ENCODE measurements around the gene SLC24A4.

The SLC24A4 gene

DNA sequence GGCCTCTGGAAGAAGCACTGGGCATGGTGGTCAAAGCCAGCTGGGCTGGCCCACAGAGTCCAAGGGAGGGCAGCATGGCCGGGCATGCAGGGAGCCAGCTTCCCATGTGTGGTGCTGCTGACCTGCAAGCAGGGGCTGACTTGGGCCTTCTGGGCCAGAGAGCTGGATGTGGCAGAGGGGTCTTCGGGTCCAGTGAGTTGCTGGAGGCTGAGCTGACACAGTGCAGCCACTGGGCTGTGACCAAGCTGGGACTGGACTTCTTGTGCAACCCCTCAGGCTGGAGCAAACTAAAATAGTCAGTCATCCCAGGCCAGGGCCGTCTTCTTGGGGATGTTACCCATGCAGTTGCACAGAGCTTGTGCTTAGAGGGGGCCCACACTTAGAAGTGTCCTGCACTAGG lies 183.3 kb downstream of the SLC24A4 start:
- TF ChIP-seq, protein P1, sequence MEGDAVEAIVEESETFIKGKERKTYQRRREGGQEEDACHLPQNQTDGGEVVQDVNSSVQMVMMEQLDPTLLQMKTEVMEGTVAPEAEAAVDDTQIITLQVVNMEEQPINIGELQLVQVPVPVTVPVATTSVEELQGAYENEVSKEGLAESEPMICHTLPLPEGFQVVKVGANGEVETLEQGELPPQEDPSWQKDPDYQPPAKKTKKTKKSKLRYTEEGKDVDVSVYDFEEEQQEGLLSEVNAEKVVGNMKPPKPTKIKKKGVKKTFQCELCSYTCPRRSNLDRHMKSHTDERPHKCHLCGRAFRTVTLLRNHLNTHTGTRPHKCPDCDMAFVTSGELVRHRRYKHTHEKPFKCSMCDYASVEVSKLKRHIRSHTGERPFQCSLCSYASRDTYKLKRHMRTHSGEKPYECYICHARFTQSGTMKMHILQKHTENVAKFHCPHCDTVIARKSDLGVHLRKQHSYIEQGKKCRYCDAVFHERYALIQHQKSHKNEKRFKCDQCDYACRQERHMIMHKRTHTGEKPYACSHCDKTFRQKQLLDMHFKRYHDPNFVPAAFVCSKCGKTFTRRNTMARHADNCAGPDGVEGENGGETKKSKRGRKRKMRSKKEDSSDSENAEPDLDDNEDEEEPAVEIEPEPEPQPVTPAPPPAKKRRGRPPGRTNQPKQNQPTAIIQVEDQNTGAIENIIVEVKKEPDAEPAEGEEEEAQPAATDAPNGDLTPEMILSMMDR (conservative IDR thresholded peaks at IDR 0.05; ENCODE audit: control insufficient read depth, insufficient read depth, low read depth, low read length): no peak

DNA sequence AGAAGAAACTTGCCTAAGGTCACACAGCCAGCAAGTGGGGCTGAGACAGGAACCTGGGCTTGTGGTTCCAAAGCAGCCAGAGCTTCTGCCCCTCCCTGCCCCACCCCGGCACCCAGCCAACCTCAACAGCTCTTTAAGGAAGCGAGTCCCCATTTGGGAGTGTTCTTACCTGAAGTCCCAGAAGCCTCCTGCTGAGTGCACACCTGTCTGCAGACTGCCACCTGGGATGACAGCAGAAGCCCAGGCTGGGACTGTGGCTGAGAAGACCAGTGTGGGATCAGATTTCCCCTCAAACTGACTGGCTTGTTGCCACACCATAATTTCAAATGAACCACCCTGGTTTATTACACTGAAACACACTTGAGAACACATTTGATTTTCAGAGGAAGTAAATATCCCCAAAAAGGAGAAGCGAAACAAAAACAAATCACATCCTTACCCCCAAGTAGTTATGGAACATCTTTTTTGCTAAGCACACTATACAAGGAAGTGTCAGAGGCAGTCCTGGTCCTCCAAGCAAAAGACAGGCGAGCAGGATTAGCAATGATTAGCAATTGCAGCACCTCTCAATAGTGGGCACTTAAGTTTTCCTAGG lies 184.3 kb downstream of the SLC24A4 start:
- H3K4me3 ChIP-seq (ENCODE audit: control insufficient read depth, low read depth, low read length): no peak overlapping the region
- TF ChIP-seq, protein P1 (conservative IDR thresholded peaks at IDR 0.05; ENCODE audit: control insufficient read depth, insufficient read depth, low read depth, low read length): no peak
- no peak for DNase-seq (ENCODE audit: low read depth)

More for the DNA sequence above, 183.3 kb downstream of the SLC24A4 start:
- H3K4me3 ChIP-seq (ENCODE audit: control insufficient read depth, low read depth, low read length): no peak overlapping the region
- DNase-seq (ENCODE audit: low read depth): no peak

DNA sequence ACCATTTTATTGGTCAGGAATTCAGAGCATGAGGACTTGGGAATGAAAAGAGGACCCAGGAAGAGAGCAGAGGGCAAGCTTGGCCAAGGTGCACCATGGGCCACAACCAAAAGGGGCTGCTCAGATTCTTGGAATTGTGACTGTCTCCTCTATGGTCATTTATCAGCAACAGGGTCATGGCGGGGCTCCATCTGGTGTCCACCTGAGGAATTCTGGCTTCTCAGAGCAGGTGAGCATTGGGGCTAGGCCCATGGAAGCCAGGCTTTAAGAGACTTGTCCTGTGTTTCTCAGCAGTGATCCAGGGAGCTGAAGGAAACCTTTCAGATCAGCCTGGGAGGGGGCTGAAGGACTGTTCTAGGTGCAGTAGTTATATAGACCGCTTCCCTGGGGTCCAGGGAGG lies 188.0 kb downstream of the SLC24A4 start:
- DNase-seq (ENCODE audit: low read depth): no peak
- no peak overlapping the region for H3K4me3 ChIP-seq (ENCODE audit: control insufficient read depth, low read depth, low read length)

DNA sequence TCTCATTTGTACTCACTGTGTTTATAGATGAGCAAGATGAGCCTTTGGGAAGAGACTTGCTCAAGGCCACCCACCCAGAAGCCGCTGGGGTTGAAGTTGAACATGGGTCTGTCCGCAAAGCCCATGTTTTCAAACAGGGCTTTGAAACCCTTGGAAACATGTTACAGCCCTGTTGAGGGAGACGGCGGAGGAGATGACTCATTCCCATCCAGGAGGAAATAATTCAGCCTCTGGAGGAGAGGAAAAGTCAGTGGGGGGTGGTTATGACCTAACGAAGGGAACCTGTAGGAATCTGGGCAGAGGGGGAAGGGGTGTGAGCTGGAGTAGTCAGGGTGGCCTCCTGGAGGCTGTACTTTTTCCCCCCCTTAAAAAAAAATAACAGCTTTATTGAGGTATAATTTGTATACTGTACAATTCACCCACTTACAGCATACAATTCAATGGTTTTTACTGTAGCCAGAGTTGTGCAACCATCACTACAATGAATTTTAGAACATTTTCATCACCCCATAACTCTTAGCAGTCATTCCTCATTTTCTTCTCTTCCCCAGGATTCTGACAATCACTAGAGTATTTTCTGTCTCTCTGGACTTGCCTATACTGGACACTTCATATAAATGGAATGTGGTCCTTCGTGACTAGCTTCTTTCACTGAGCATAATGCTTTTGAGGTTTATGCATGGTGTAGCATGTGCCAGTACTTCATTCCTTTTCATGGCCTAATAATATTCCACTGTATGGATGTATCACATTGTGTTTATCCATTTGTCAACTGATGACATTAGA lies 188.7 kb downstream of the SLC24A4 start:
- DNase-seq (ENCODE audit: low read depth): peak; percentile 96
- H3K4me3 ChIP-seq (ENCODE audit: control insufficient read depth, low read depth, low read length): no peak overlapping the region
- TF ChIP-seq, protein P1 (conservative IDR thresholded peaks at IDR 0.05; ENCODE audit: control insufficient read depth, insufficient read depth, low read depth, low read length): no peak

More for the DNA sequence above, 188.0 kb downstream of the SLC24A4 start:
- TF ChIP-seq, protein P1 (conservative IDR thresholded peaks at IDR 0.05; ENCODE audit: control insufficient read depth, insufficient read depth, low read depth, low read length): no peak

DNA sequence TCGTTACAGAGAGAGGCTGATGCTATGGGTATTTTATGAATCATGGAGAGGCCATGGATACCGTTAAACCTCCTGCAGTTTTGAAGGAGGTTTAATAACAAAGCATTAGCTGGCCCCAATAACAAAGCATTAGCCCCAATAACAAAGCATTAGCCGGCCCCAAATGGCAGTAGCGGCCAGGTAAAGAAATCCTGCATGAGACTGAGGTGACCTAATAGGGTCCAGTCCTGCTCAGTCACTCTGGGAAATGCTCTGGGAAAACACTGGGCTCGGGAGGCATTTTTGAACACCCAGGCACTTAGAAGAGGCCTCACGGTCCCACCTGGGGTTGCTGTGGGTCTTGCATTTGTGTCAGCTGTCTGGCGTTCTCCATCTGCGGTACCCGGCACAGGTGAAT lies 189.8 kb downstream of the SLC24A4 start:
- TF ChIP-seq, protein P1 (conservative IDR thresholded peaks at IDR 0.05; ENCODE audit: control insufficient read depth, insufficient read depth, low read depth, low read length): no peak
- DNase-seq (ENCODE audit: low read depth): no peak
- H3K4me3 ChIP-seq (ENCODE audit: control insufficient read depth, low read depth, low read length): peak overlapping the region; percentile 71

DNA sequence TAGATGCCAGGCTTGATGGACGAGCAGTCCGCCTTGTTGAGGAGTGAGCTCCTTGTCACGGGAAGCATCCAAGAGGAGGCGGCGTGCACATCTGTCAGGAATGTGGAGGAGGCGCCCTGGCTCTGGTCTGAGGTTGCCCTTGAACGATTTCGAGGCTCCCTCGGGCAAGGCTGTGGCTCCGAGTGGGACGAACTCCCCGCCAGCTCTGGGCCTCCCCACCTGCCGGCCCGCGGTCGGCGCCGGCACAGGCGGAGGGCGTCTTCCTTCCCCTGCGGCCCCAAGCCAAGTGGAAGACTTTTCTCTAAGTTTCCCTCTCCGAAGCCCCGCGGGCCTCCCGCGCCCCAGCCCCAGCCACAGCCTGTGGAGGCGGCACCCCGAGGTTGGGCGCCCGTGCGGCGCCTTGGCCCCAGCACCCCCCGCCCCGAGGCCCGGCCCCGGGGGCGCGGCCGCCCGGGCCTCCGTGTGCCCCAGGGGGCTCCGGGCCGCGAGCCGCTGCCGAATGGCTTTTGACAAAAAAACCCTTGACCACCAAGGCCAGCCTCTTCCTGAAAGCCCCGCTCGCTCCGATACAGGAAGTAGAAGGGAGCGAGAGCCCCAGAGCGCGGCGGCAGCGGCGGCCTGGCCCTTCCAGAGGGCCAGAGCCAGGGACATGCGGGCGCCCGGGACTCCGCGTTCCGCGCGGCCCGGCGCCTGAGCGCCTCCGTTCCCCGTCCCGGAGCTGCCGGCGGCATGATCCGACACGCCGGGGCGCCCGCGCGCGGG lies 190.4 kb downstream of the SLC24A4 start, which contains the start of gene RIN3:
Gene RIN3 (plus strand): TSS at position 578 of the 762 bp plus-strand sequence. CDS start 152 bp downstream, at position 730.
- peak; percentile 54 for DNase-seq (ENCODE audit: low read depth)
- TF ChIP-seq, protein P1 (conservative IDR thresholded peaks at IDR 0.05; ENCODE audit: control insufficient read depth, insufficient read depth, low read depth, low read length): no peak
- peak within 1 kb of the TSS; percentile 71 for H3K4me3 ChIP-seq (ENCODE audit: control insufficient read depth, low read depth, low read length)

All from fibroblast of mammary gland (primary cell).